Liver (tissue), 9 donors: Measurements from ENCODE around the gene PPP1R3G. TPM values are rescaled to one million over a fixed set of nuclear protein-coding genes. Genes with fewer than 3 reads are reported as not detected.

Experiments
- DNase-seq: peaks from one replicate; pipeline ENCODE4 v3.0.0-alpha.2; 2017; ENCODE audit warnings: low spot score
- H3K27ac ChIP-seq, 2 donors: one replicate each; pipeline ENCODE4 v1.7.0; 2013; ENCODE audit warnings: inconsistent platforms in 2 of 2, low read length in 2 of 2, control low read depth in 1 of 2, low read depth in 1 of 2, mild to moderate bottlenecking in 1 of 2
- H3K27me3 ChIP-seq, 4 donors: one replicate each; pipeline versions ENCODE4 v1.6.1 to v1.7.0; 2013; ENCODE audit warnings: low read length in 3 of 4, inconsistent platforms in 1 of 4, mild to moderate bottlenecking in 1 of 4, moderate library complexity in 1 of 4; ENCODE audit not compliant: control insufficient read depth in 4 of 4, insufficient read depth in 4 of 4
- H3K36me3 ChIP-seq, 4 donors: one replicate each; pipeline versions ENCODE4 v1.6.1 to v1.7.0; 2013; ENCODE audit warnings: low read length in 3 of 4, mild to moderate bottlenecking in 3 of 4, low read depth in 1 of 4, moderate library complexity in 1 of 4; ENCODE audit not compliant: control insufficient read depth in 4 of 4, insufficient read depth in 3 of 4
- H3K4me1 ChIP-seq, 4 donors: one replicate each; pipeline versions ENCODE4 v1.6.1 to v1.7.0; 2013; ENCODE audit warnings: low read length in 3 of 4, mild to moderate bottlenecking in 3 of 4, moderate library complexity in 1 of 4; ENCODE audit not compliant: control insufficient read depth in 4 of 4, insufficient read depth in 4 of 4
- H3K4me3 ChIP-seq, 3 donors: one replicate each; pipeline versions ENCODE4 v1.6.1 to v1.7.0; 2013; ENCODE audit warnings: low read length in 3 of 3, control low read depth in 1 of 3, low read depth in 1 of 3, mild to moderate bottlenecking in 1 of 3
- H3K9ac ChIP-seq, 2 donors: one replicate each; pipeline ENCODE4 v1.7.0; 2013; ENCODE audit warnings: low read length in 2 of 2, mild to moderate bottlenecking in 2 of 2, moderate library complexity in 2 of 2, control low read depth in 1 of 2, low read depth in 1 of 2
- H3K9me3 ChIP-seq, 4 donors: one replicate each; pipeline versions ENCODE4 v1.6.1 to v1.7.0; 2013; ENCODE audit warnings: low read length in 3 of 4; ENCODE audit not compliant: control insufficient read depth in 4 of 4
- ATF3 ChIP-seq: IDR thresholded peaks from 2 replicates; pipeline ENCODE4 v1.6.1; 2016; ENCODE audit warnings: antibody characterized with exemption
- CTCF ChIP-seq: fragments of 150-350 bp; IDR thresholded peaks from 2 replicates; pipeline ENCODE4 v1.5.1; 2017; ENCODE audit warnings: improper control_type of control experiment, low read depth, low read length; ENCODE audit not compliant: missing input control
- EGR1 ChIP-seq, 2 donors: IDR thresholded peaks; 2 replicates each; pipeline ENCODE4 v1.6.1; 2016 to 2018; ENCODE audit warnings: antibody characterized with exemption in 2 of 2, low read depth in 2 of 2
- FOXA1 ChIP-seq: IDR thresholded peaks from 2 replicates; pipeline ENCODE4 v1.6.1; 2016; ENCODE audit warnings: antibody characterized with exemption
- FOXA2 ChIP-seq: IDR thresholded peaks from 2 replicates; pipeline ENCODE4 v1.6.1; 2016; ENCODE audit warnings: antibody characterized with exemption
- GABPA ChIP-seq, 2 donors: IDR thresholded peaks in 1 of 2; conservative IDR thresholded peaks in 1 of 2; 2 replicates each; pipeline ENCODE4 v1.6.1; 2016; ENCODE audit warnings: antibody characterized with exemption in 2 of 2, mild to moderate bottlenecking in 1 of 2, moderate library complexity in 1 of 2
- HNF4A ChIP-seq, 2 donors: conservative IDR thresholded peaks; 2 replicates each; pipeline ENCODE4 v1.6.1; 2016; ENCODE audit warnings: antibody characterized with exemption in 2 of 2, mild to moderate bottlenecking in 2 of 2
- HNF4G ChIP-seq: IDR thresholded peaks from 2 replicates; pipeline ENCODE4 v1.6.1; 2016; ENCODE audit warnings: antibody characterized with exemption
- JUND ChIP-seq, 2 donors: IDR thresholded peaks; 2 replicates each; pipeline ENCODE4 v1.6.1; 2016; ENCODE audit warnings: antibody characterized with exemption in 2 of 2
- NR2F2 ChIP-seq: IDR thresholded peaks from 2 replicates; pipeline ENCODE4 v1.6.1; 2016; ENCODE audit warnings: antibody characterized with exemption
- RAD21 ChIP-seq, 2 donors: IDR thresholded peaks; 2 replicates each; pipeline ENCODE4 v1.6.1; 2016; ENCODE audit warnings: antibody characterized with exemption in 2 of 2, mild to moderate bottlenecking in 2 of 2
- RXRA ChIP-seq, 2 donors: IDR thresholded peaks; 2 replicates each; pipeline ENCODE4 v1.6.1; 2017 to 2018; ENCODE audit warnings: antibody characterized with exemption in 2 of 2, mild to moderate bottlenecking in 1 of 2
- SP1 ChIP-seq: IDR thresholded peaks from 2 replicates; pipeline ENCODE4 v1.6.1; 2018; ENCODE audit warnings: antibody characterized with exemption, mild to moderate bottlenecking
- TAF1 ChIP-seq: conservative IDR thresholded peaks from 2 replicates; pipeline ENCODE4 v1.6.1; 2016; ENCODE audit warnings: antibody characterized with exemption, mild to moderate bottlenecking
- YY1 ChIP-seq: IDR thresholded peaks from 2 replicates; pipeline ENCODE4 v1.6.1; 2016; ENCODE audit warnings: antibody characterized with exemption, mild to moderate bottlenecking
- ZBTB33 ChIP-seq: IDR thresholded peaks from 2 replicates; pipeline ENCODE4 v1.6.1; 2016; ENCODE audit warnings: antibody characterized with exemption
- WGBS: extraction: QIAGEN DNeasy Blood & Tissue Kit; methylation state at CpG from one replicate; pipeline ENCODE4 v1.1.7; 2013; 5-methylcytosine and 5-hydroxymethylcytosine counted together
- polyA plus RNA-seq, 2 donors: library from polyadenylated mRNA; stranded (reverse) in 1 of 2; unstranded in 1 of 2; fragments of 200-250 nt in 1 of 2; fragments of >200 nt in 1 of 2; fragmentation: Nextera tagmentation in 1 of 2; extraction: Ambion mirVana in 1 of 2; gene quantifications; one replicate each; pipeline versions ENCODE4 v1.2.1 to v1.2.3, GENCODE V29; 2013 to 2015
- total RNA-seq, 2 donors: library from RNA; depleted of rRNA; stranded (reverse); fragments of >200 nt; gene quantifications; one replicate each; pipeline ENCODE4 v1.2.3, GENCODE V29; 2014
- TF ChIP-seq, protein P1 (sequence below): IDR thresholded peaks from 2 replicates; pipeline ENCODE4 v1.6.1; 2016; ENCODE audit warnings: antibody characterized with exemption
- TF ChIP-seq, protein P2 (sequence below): IDR thresholded peaks from 2 replicates; pipeline ENCODE4 v1.6.1; 2016; ENCODE audit warnings: antibody characterized with exemption, mild to moderate bottlenecking
- donor health status: healthy.
- donor health status: healthy.
- donor health status: healthy.
- donor health status: healthy.
- donor health status: healthy.

The PPP1R3G gene
- total and polyA plus RNA-seq, 4 donors, result 0.25 to 3.0 (median 0.47) TPM

GRCh38 chr6:5115168-5115567, 30.0 kb downstream of the PPP1R3G start (continued):
- TF ChIP-seq ATF3 (no peak), FOXA2 (peak; percentile 6)

- Histone ChIP-seq H3K27ac (no peak overlapping the region), H3K27me3 (no peaks in the 10 kb centered on the region), H3K4me3 (no peak overlapping the region), H3K4me1 (peaks cover 8 to 25% (median 11%) of the 10 kb centered on the region in 4 donors), H3K36me3 (no peaks in the 10 kb centered on the region), H3K9me3 (no peaks in the 10 kb centered on the region), H3K9ac (no peak overlapping the region)
- 92% methylated on average over 9 of the region's 9 CpGs for WGBS
- no peak for DNase-seq
- TF ChIP-seq, protein P1, sequence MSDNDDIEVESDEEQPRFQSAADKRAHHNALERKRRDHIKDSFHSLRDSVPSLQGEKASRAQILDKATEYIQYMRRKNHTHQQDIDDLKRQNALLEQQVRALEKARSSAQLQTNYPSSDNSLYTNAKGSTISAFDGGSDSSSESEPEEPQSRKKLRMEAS, result no peak
- no peak for TF ChIP-seq YY1
- no peak for TF ChIP-seq EGR1 (IDR thresholded peaks at IDR 0.05; ENCODE audit: low read depth in 2 of 2)
- no peak for TF ChIP-seq SP1
- TF ChIP-seq TAF1, result no peak
- no peak for TF ChIP-seq RAD21 (IDR thresholded peaks at IDR 0.05)
- TF ChIP-seq CTCF, result no peak
- no peak for TF ChIP-seq FOXA1
- no peak for TF ChIP-seq GABPA (IDR thresholded peaks at IDR 0.05 in 1 of 2, conservative IDR thresholded peaks at IDR 0.05 in 1 of 2)
- TF ChIP-seq ZBTB33, result no peak
- TF ChIP-seq HNF4G, result no peak
- no peak for TF ChIP-seq JUND (IDR thresholded peaks at IDR 0.05)
- TF ChIP-seq NR2F2, result no peak
- TF ChIP-seq HNF4A (conservative IDR thresholded peaks at IDR 0.05), result no peak
- no peak for TF ChIP-seq ATF3
- TF ChIP-seq RXRA (IDR thresholded peaks at IDR 0.05), result no peak
- TF ChIP-seq FOXA2, result no peak
- TF ChIP-seq, protein P2, sequence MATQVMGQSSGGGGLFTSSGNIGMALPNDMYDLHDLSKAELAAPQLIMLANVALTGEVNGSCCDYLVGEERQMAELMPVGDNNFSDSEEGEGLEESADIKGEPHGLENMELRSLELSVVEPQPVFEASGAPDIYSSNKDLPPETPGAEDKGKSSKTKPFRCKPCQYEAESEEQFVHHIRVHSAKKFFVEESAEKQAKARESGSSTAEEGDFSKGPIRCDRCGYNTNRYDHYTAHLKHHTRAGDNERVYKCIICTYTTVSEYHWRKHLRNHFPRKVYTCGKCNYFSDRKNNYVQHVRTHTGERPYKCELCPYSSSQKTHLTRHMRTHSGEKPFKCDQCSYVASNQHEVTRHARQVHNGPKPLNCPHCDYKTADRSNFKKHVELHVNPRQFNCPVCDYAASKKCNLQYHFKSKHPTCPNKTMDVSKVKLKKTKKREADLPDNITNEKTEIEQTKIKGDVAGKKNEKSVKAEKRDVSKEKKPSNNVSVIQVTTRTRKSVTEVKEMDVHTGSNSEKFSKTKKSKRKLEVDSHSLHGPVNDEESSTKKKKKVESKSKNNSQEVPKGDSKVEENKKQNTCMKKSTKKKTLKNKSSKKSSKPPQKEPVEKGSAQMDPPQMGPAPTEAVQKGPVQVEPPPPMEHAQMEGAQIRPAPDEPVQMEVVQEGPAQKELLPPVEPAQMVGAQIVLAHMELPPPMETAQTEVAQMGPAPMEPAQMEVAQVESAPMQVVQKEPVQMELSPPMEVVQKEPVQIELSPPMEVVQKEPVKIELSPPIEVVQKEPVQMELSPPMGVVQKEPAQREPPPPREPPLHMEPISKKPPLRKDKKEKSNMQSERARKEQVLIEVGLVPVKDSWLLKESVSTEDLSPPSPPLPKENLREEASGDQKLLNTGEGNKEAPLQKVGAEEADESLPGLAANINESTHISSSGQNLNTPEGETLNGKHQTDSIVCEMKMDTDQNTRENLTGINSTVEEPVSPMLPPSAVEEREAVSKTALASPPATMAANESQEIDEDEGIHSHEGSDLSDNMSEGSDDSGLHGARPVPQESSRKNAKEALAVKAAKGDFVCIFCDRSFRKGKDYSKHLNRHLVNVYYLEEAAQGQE, result no peak
Measured at GRCh38 chr6:5116243-5116991, 31.3 kb downstream of the PPP1R3G start.
